ENCODE results near the gene TMPRSS11F.

TMPRSS11F gene

GRCh38 chr4:68129793-68130192 is at the start of gene TMPRSS11F:
Gene TMPRSS11F, minus strand, starts transcription at chr4:68129869. Its CDS starts 49 bp downstream, at chr4:68129820.
- H3K36me3 ChIP-seq (ENCODE audit: low read length), result no peaks in the 10 kb centered on the region
- no peaks in the 10 kb centered on the region for H3F3A ChIP-seq (ENCODE audit: insufficient read depth)
- no peak within 1 kb of the TSS for H3K9ac ChIP-seq (ENCODE audit: low read length)
- H3K27ac ChIP-seq (ENCODE audit: low read depth, low read length), result no peak within 1 kb of the TSS
- no peaks in the 10 kb centered on the region for H3K9me2 ChIP-seq (replicated peaks; ENCODE audit: insufficient read depth, low read length)
- H3K27me3 ChIP-seq (ENCODE audit: low read length), result no peaks in the 10 kb centered on the region
- H2AFZ ChIP-seq (ENCODE audit: low read depth, low read length, severe bottlenecking), result no peak within 1 kb of the TSS
- no peak within 1 kb of the TSS for H3K4me3 ChIP-seq (ENCODE audit: insufficient read depth, low read length, poor library complexity, severe bottlenecking)
- H4K20me1 ChIP-seq (ENCODE audit: low read depth, low read length), result no peaks in the 10 kb centered on the region
- H3K79me2 ChIP-seq (ENCODE audit: insufficient read depth, low read length), result no peaks in the 10 kb centered on the region
- no peaks in the 10 kb centered on the region for H3K9me3 ChIP-seq (ENCODE audit: insufficient read depth, low read length)
- no peak within 1 kb of the TSS for H3K4me2 ChIP-seq (ENCODE audit: low read depth, low read length, poor library complexity, severe bottlenecking)
- TF ChIP-seq CTCF (IDR thresholded peaks at IDR 0.05; ENCODE audit: insufficient read depth, low read length, poor library complexity, severe bottlenecking), result no peak
- no peak for TF ChIP-seq EZH2phosphoT487 (conservative IDR thresholded peaks at IDR 0.05; ENCODE audit: low read length)

- Histone ChIP-seq H2AFZ (ENCODE audit: low read depth, low read length, severe bottlenecking) (no peak overlapping the region), H3K9ac (ENCODE audit: low read length) (no peak overlapping the region), H3K9me3 (ENCODE audit: insufficient read depth, low read length) (no peaks in the 10 kb centered on the region), H3K27me3 (ENCODE audit: low read length) (no peaks in the 10 kb centered on the region), H3K9me2 (replicated peaks; ENCODE audit: insufficient read depth, low read length) (no peaks in the 10 kb centered on the region), H3K36me3 (ENCODE audit: low read length) (no peaks in the 10 kb centered on the region), H3F3A (ENCODE audit: insufficient read depth) (no peaks in the 10 kb centered on the region), H3K4me3 (ENCODE audit: insufficient read depth, low read length, poor library complexity, severe bottlenecking) (no peak overlapping the region), H3K4me2 (ENCODE audit: low read depth, low read length, poor library complexity, severe bottlenecking) (no peak overlapping the region), H4K20me1 (ENCODE audit: low read depth, low read length) (no peaks in the 10 kb centered on the region), H3K27ac (ENCODE audit: low read depth, low read length) (no peak overlapping the region), H3K79me2 (ENCODE audit: insufficient read depth, low read length) (no peaks in the 10 kb centered on the region)
- TF ChIP-seq EZH2phosphoT487 (conservative IDR thresholded peaks at IDR 0.05; ENCODE audit: low read length) (no peak), CTCF (IDR thresholded peaks at IDR 0.05; ENCODE audit: insufficient read depth, low read length, poor library complexity, severe bottlenecking) (no peak)
Observed at GRCh38 chr4:68176904-68177303, 47.2 kb upstream of the TMPRSS11F start.

GRCh38 chr4:68176500-68176899 is 46.8 kb upstream of the TMPRSS11F start:
- H3K27me3 ChIP-seq (ENCODE audit: low read length), result no peaks in the 10 kb centered on the region
- H3K9ac ChIP-seq (ENCODE audit: low read length), result no peak overlapping the region
- no peak overlapping the region for H3K27ac ChIP-seq (ENCODE audit: low read depth, low read length)
- no peak overlapping the region for H3K4me3 ChIP-seq (ENCODE audit: insufficient read depth, low read length, poor library complexity, severe bottlenecking)
- H3K9me3 ChIP-seq (ENCODE audit: insufficient read depth, low read length), result no peaks in the 10 kb centered on the region
- H3K36me3 ChIP-seq (ENCODE audit: low read length), result no peaks in the 10 kb centered on the region
- no peaks in the 10 kb centered on the region for H3K79me2 ChIP-seq (ENCODE audit: insufficient read depth, low read length)
- no peak overlapping the region for H2AFZ ChIP-seq (ENCODE audit: low read depth, low read length, severe bottlenecking)
- H3K4me2 ChIP-seq (ENCODE audit: low read depth, low read length, poor library complexity, severe bottlenecking), result no peak overlapping the region
- H3F3A ChIP-seq (ENCODE audit: insufficient read depth), result no peaks in the 10 kb centered on the region
- H3K9me2 ChIP-seq (replicated peaks; ENCODE audit: insufficient read depth, low read length), result no peaks in the 10 kb centered on the region
- TF ChIP-seq EZH2phosphoT487 (conservative IDR thresholded peaks at IDR 0.05; ENCODE audit: low read length) (no peak), CTCF (IDR thresholded peaks at IDR 0.05; ENCODE audit: insufficient read depth, low read length, poor library complexity, severe bottlenecking) (no peak)
- H4K20me1 ChIP-seq (ENCODE audit: low read depth, low read length), result no peaks in the 10 kb centered on the region
